22Rv1 (cell line): ENCODE data around the gene ANKLE1.

ENCODE experiments used
- H3K27ac ChIP-seq: fragments of 450-650 bp; 2 replicates; pipeline ENCODE4 v1.5.1; 2017
- CTCF ChIP-seq: fragments of 450-650 bp; IDR thresholded peaks from 2 replicates; pipeline ENCODE4 v1.5.1; 2017; ENCODE audit warnings: mild to moderate bottlenecking
- ZFX ChIP-seq: fragments of 450-650 bp; IDR thresholded peaks from 2 replicates; pipeline ENCODE4 v1.6.1; 2017; ENCODE audit warnings: antibody characterized with exemption, borderline replicate concordance

The ANKLE1 gene

DNA sequence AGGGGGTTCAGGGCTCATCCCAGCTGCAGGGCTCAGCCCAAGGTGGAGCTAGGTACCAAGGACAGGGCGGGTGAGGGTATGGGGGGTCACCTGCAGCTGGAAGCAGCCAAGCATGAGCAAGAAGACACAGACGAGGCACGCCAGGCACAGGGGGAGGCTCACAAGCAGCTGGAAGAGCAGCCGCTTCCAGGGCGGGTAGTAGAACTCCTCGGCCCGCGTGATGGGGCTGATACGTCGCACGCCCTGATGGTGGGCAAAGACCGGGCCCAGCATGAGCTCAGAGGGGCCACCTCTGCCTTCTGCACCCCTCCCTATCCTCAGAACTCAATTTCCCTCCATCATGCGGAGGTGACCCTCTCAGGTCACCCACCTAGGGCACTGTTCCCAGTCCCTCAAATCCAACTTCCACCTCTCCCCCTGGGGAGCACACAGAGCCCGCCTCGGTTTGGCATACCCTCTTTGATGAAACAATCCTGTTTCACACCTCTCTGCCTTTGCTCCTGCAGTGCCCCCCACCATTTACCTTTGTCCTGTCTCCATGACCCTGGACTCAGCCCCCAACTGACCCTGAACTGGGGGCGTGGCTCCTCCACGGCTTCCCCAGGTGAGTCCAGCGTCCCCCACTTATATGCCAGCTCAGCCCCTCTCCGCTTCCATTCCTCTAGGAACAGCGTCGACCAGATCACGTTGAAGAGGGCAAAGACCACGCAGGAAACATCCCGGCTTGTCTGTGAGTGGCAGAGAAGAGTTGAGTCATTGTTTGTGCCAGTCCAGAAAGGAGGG lies 48.8 kb downstream of the ANKLE1 start:
- peak overlapping the region; percentile 99; the same call in 1 of the 2 replicates for H3K27ac ChIP-seq
- no peak for TF ChIP-seq ZFX

- peak overlapping the region; percentile 99; the same call in 1 of the 2 replicates for H3K27ac ChIP-seq
- TF ChIP-seq CTCF (no peak), ZFX (no peak)
Measured at GRCh38 chr19:17331045-17331558, 49.4 kb downstream of the ANKLE1 start.

- no peak for TF ChIP-seq ZFX
- no peak for TF ChIP-seq CTCF
- H3K27ac ChIP-seq: peak overlapping the region; percentile 99
Measured at GRCh38 chr19:17332360-17332676, 50.6 kb downstream of the ANKLE1 start.

- TF ChIP-seq ZFX: no peak
- no peak for TF ChIP-seq CTCF
- peak overlapping the region; percentile 99 for H3K27ac ChIP-seq
Measured at GRCh38 chr19:17332677-17333581, 51.2 kb downstream of the ANKLE1 start.

DNA sequence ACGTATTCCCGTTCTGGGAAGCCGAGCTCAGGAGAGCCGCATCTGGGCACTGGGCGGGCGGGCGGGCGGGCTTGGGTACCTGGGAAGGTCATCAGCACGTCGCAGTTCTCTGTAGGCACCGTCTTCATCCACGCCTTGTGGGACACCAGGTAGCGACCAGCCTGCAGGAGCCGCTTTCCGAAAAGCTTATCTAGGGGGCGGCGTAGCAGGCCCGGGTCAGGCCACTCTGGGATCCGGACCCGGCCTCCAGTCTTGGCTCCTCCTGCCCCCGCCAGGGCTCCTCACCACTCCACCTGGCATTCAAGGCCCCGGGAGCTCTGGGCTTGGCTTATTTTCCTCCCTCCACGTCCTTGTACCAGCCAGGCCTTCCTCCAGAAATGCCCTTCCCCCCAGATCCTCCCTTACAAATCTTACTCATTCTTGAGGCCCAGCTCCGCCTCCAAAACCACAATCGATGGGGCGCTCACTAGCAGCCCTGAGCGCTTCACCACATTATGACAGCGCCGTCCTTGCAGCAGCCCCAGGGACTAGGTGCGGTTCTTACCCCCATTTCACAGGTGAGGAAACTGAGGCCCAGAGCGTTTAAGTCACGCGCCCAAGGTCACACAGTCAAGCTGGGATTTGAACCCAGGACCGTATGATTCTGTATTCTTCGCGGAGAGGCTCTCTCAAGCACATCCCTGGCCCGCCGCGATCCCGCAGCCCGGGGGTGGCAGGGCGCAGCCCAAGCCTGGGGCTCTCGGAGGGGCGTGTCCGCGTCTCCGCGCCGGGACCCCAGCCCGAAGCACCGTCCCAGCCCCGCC lies 52.1 kb downstream of the ANKLE1 start:
- TF ChIP-seq ZFX (no peak), CTCF (0 out of 2 replicates have a peak, but pooled peaks have one; percentile 12)
- H3K27ac ChIP-seq: peak overlapping the region; percentile 99

DNA sequence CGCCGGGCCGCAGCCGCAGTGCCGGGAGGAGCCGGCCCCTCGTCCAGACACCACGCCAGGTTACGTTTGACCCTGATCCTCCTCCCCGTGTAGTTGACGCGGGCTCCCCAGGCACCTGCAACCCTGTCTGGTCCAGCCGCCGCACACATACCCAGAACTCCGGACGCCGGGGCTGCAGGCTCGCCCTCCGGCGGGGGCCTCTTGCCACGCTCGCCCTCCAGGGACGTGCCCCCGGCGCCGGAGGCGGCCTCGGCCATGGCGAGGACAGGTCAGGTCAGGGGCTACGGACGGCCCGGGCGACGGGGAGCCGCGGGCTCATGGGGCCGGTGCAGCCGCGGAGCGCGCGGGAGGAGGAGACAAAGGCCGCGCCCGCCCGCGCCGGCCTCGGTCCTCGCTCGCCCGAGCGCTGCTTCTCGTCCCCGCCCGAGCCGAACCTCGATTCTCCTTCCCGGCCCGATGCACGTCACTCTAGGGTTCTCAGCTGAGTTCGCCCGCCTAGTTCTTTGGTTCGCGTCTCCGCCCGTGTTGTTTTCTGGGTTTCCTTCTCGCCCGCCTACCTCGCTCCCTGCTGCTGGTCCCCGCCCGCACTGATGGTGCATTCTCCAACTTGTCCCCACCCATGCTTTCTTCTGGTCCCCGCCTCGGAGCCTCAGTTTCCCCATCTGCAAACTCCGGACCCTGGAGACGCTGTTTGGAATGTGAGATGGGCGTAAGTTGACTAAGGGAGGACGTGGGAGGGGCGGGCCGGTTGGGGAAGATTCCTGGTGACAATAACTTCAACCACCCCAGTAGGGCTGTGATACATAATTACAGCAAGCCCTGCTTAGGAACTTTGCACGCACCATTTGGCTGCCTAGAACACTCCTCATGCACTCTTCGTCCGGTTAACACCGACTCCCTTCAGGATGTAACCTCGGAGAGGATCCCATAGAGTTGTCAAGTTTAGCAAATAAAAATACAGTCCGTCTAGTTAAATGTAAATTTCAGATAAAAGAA lies 53.0 kb downstream of the ANKLE1 start, which contains the start of gene ANO8:
ANO8 (minus strand) TSS at position 442 of the 996 bp plus-strand sequence; CDS start at position 257, 185 bp downstream.
- peak within 1 kb of the TSS; percentile 99 for H3K27ac ChIP-seq
- TF ChIP-seq CTCF: no peak
- TF ChIP-seq ZFX: no peak
